SK-N-MC (cell line): ENCODE results near the gene SLC6A9.

ENCODE experiments used
- EZH2 ChIP-seq: fragments of 200-600 bp; sonication (generic); IDR thresholded peaks from one replicate; pipeline ENCODE4 v1.6.1; 2017; ENCODE audit warnings: antibody characterized with exemption
- FOXP2 ChIP-seq: optimal IDR thresholded peaks from 2 replicates; pipeline ENCODE3; 2011; ENCODE audit warnings: mild to moderate bottlenecking, moderate library complexity; ENCODE audit not compliant: insufficient read depth; ENCODE audit errors: extremely low read length, control extremely low read depth
- POLR2AphosphoS5 ChIP-seq: IDR thresholded peaks from 2 replicates; pipeline ENCODE4 v1.6.1; 2012; ENCODE audit warnings: mild to moderate bottlenecking, low read depth, low read length, borderline replicate concordance

- TF ChIP-seq EZH2 (no peak), POLR2AphosphoS5 (no peak), FOXP2 (no peak)
These were observed 68.9 kb downstream of the SLC6A9 start for GRCh38 chr1:43962324-43962723.
